HUDEP-2 (cell line): ENCODE measurements around the gene KNDC1.

Experiments used
- DNase-seq, 76 experiments: peaks; one replicate each; lab custom pipeline; 2025; ENCODE audit not compliant: unreplicated experiment in 76 of 76; lab: John Stamatoyannopoulos, UW

The KNDC1 gene

DNA sequence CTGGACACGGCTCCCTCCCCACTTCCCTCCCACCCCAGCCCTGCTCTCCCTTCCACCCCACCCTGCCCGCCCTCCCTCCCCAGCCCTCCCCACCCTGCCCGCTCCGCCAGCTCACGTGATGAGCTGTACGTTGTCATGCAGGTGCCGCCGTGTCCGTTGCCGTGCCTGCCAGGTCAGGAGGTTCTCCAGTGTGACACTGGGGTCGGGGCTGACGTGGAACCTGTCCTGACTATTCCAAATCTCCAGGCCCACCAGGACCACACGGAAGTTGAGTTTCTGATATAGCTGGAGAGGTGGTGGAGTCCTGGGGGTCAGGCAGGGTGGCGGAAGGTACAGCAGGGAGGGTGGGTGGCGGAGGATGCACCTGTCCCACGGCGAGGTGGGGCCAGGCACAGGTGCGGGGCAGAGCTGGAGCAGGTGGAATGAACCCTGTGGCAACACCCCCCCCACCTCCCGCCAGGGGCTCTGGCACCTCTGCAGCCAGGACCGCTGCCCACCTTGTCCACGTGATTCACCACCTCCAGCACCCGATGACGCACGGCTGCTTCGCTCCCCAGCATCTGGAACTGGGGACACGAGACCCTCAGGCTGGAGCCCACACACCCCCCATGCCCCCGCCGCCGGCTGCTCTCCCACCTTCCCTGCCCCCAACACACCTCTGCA, 112.4 kb downstream of the KNDC1 start:
- no peak for DNase-seq

DNA sequence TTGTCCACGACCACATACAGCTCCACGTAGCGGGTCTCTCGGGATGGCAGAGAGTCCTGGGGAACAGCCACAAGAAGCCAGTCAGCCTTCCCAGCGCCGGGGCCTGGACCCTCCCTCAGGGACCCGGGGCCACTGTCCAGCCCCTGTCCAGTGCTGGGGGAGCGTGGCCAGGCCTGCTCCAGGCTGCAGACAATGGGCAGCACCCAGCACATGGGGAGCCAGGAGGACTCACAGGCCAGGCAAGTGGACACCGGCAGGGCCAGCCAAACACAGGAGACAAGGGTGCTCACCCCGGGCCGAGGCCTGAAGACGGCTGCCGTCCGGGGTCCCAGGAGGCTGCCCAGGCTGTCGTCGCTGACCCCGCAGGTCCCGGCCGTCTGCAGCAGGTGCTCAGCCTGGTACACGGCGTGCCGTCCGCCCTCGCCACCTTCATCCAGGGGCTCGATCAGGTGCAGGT, 113.0 kb downstream of the KNDC1 start:
- DNase-seq, result no peak

DNA sequence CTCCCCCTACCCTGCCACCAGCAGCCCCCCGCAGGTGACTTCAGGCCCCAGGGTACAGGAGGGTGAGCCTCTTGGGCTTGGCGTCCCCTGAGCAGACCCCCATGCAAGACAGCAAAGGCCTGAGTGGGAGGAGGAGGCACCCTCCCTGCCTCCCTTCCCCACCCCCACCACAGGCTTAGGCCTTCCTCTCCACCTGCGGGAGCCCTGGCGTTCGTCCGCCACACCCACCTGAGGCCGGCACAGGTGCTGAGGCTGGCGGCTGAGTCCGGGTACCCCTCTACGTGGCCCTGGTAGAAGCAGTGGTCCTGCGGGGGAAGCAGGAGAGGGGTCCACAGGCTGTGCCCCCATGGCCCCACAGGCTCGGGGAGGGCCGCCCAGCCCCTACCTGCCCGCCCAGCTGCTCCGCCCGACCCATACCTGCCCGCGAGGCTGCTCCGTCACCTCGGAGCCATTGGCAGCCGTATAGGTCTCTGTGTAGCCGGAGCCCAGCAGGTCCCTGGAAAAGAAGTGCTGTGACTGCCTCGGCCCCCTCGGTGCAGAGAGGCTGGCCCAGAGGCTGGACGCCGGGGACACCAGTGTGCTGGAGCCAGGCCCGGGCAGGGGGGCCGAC, 113.6 kb downstream of the KNDC1 start:
- DNase-seq, result no peak

DNA sequence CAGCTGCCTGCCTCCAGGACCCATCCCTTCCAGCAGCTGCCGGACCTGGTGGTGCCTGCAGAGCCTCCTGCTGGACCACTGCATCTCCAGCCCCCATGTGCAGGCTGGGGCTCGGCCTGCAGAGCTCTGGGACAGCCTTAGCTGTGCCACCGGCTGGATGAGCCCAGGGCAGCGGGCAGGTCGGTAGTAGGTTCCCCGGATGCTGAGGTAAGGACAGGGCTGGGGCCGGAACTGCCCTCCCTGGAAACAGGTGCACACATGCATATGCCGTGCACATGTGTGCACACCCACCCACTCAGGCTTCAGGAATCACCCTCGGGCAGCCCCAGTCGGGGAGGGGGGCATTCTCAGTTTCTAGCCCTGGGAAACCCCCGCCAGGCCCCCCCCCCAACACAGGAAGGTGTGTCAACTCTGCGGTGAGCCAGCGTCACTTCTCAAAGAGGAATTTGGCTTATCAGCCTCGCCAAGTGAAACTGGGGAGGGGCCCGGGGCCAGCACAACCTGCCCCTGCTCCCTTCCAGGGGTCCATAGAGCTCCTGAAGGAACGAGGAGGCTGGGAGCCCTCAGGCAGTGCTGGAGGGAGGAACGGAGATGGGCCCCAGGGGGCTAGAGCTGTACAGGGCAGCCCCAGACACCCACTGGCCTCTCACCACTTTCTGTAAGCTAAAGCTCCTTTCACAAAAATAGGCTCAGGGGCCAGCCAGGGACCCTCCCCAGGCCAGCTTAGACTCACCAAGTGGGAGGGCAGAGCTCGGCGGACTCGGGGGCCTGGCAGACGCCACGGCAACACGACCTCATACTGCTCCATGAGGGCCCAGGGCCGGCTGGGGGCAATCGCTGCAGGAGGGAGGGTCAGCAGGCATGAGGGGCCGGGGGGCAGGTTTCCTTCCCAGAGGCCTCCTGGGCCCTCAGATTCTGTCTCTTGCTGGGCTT, 115.0 kb downstream of the KNDC1 start:
- DNase-seq, result peak in 30 of 76 experiments; percentile 4 to 46 (median 24)

DNA sequence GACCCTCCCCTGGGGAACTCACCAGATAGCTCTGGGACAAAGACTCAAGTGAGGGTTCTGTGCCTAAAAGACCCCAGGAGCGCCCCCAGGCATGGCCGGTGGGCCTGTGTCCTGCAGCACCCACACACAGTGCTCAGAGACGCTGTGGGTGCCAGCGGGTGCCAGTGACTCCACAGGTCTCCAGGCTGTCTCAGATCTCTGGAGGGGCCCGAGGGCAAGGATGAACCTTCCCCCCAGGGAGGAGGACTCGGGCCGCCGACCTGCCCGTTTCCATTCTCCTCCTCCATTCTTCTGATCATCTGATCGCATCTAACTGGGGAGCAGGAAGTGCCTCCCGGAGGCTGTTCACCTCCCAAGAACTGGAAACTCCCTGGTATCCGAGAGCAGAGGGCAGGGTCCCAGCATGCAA, 115.7 kb downstream of the KNDC1 start:
- peak in 12 of 76 experiments; percentile 6 to 31 (median 17) for DNase-seq
